Upper lobe of left lung (tissue), 6 donors: ENCODE data around the gene PCDHA7. TPM values are rescaled to one million over a fixed set of nuclear protein-coding genes. Genes with fewer than 3 reads are reported as not detected.

Experiments
- ATAC-seq, 2 donors: fragments of 200-7000 bp; cut with Tn5 transposase; one replicate each; pipeline ENCODE4 v1.9.1; 2022; ENCODE audit warnings: mild to moderate bottlenecking in 2 of 2, moderate library complexity in 2 of 2; ENCODE audit not compliant: low FRiP score in 2 of 2
- DNase-seq, 2 donors: peaks; one replicate each; pipeline ENCODE4 v3.0.0-alpha.2; 2019 to 2020
- H3K27ac ChIP-seq, 4 donors: fragments of 200-600 bp; sonication (generic); one replicate each; pipeline ENCODE4 v1.5.1; 2016 to 2019
- H3K27me3 ChIP-seq, 4 donors: fragments of 200-600 bp; sonication (generic); one replicate each; pipeline ENCODE4 v1.5.1; 2017 to 2019
- H3K36me3 ChIP-seq, 4 donors: fragments of 200-600 bp; sonication (generic); one replicate each; pipeline ENCODE4 v1.5.1; 2016 to 2019
- H3K4me1 ChIP-seq, 4 donors: fragments of 200-600 bp; sonication (generic); one replicate each; pipeline ENCODE4 v1.5.1; 2018 to 2019
- H3K4me3 ChIP-seq, 4 donors: fragments of 200-600 bp; sonication (generic); one replicate each; pipeline ENCODE4 v1.5.1; 2017 to 2019; ENCODE audit warnings: mild to moderate bottlenecking in 2 of 4, moderate library complexity in 1 of 4
- H3K9me3 ChIP-seq, 4 donors: fragments of 200-600 bp; sonication (generic); one replicate each; pipeline ENCODE4 v1.5.1; 2018 to 2019
- EP300 ChIP-seq, 4 donors: sonication (generic); formaldehyde crosslinking; IDR thresholded peaks; one replicate each; pipeline ENCODE4 v1.5.1; 2017; ENCODE audit warnings: antibody characterized with exemption in 4 of 4, control low read depth in 2 of 4
- POLR2A ChIP-seq, 4 donors: fragments of 450-650 bp; IDR thresholded peaks; one replicate each; pipeline ENCODE4 v1.5.1; 2016 to 2017; ENCODE audit warnings: antibody characterized with exemption in 4 of 4, mild to moderate bottlenecking in 2 of 4
- POLR2AphosphoS5 ChIP-seq, 2 donors: sonication (generic); formaldehyde crosslinking; IDR thresholded peaks; one replicate each; pipeline ENCODE4 v1.5.1; 2017; ENCODE audit warnings: antibody characterized with exemption in 2 of 2
- WGBS, 2 donors: methylation state at CpG; one replicate each; pipeline ENCODE4 v1.1.5; 2017 to 2018; 5-methylcytosine and 5-hydroxymethylcytosine counted together
- total RNA-seq, 6 donors: library from RNA; depleted of rRNA in 4 of 6; stranded (reverse); fragments of >200 nt in 4 of 6; gene quantifications; one replicate each; pipeline versions ENCODE4 v1.1.0 to v1.2.1, GENCODE V29; 2016 to 2021
- TF ChIP-seq, protein P1 (sequence below), 6 experiments: fragments of 450-650 bp in 4 of 6; fragments of 200-600 bp in 2 of 6; sonication (generic) in 2 of 6; IDR thresholded peaks; one replicate each; pipeline ENCODE4 v1.5.1; 2016 to 2019; ENCODE audit warnings: antibody characterized with exemption in 6 of 6
- donor health status: DM: no; HTN: no; CAD: no; lungs with moderate emphysema.
- donor health status: DM: no; HTN: yes; CAD: no; lungs with severe emphysema.

Gene PCDHA7
- total RNA-seq, 6 donors from 2014 or later: 0.46 to 3.1 (median 0.57) TPM

DNA sequence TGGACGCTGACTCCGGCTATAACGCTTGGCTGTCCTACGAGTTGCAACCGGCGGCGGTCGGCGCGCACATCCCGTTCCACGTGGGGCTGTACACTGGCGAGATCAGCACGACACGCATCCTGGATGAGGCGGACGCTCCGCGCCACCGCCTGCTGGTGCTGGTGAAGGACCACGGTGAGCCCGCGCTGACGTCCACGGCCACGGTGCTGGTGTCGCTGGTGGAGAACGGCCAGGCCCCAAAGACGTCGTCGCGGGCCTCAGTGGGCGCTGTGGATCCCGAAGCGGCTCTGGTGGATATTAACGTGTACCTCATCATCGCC lies 43.2 kb downstream of the PCDHA7 start:
- H3K9me3 ChIP-seq: peaks cover 0 to 27% (median 21%) of the 10 kb centered on the region in 4 donors
- H3K27me3 ChIP-seq: no peaks in the 10 kb centered on the region
- no peak overlapping the region for H3K27ac ChIP-seq

DNA sequence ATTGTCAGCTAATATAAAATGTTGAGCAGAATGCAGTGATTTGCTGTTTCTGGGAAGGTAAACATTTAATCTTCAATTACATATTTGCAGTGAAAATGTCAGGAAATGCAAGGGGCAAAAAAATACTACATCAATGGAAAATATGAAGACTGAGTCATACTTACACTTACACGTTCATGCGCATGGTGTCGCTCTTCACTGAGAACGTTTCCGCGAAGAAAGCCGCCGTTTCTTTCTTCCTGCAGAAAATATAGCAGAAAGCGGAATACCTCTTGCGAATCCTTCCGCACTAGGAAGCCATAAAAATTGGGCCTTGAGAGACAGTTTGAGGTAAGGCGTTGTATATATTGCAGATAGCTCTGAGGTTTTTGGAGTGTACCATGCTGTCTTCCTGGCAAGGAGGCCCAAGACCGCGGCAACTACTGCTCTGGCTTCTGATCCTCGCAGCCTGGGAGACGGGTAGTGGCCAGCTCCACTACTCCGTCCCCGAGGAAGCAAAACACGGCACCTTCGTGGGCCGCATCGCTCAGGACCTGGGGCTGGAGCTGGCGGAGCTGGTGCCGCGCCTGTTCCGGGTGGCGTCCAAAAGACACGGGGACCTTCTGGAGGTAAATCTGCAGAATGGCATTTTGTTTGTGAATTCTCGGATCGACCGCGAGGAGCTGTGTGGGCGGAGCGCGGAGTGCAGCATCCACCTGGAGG lies 48.0 kb downstream of the PCDHA7 start, which contains the start of gene PCDHA13:
Gene PCDHA13, plus strand, starts transcription at position 236 of the 702 bp plus-strand sequence. Its CDS starts 145 bp downstream, at position 381.
- Histone ChIP-seq H3K27me3 (peaks cover 0 to 4% (median 0%) of the 10 kb centered on the region in 4 donors), H3K36me3 (no peaks in the 10 kb centered on the region), H3K4me3 (peak within 1 kb of the TSS in 3 of 4 donors; percentile 30 to 43 (median 34)), H3K4me1 (no peaks in the 10 kb centered on the region), H3K9me3 (peaks cover 0 to 34% (median 20%) of the 10 kb centered on the region in 4 donors), H3K27ac (no peak within 1 kb of the TSS)
- WGBS, 2 donors: 18 to 19% methylated on average over 16 to 35 of the region's 35 CpGs
- peak in 1 of 2 donors; percentile 59 for ATAC-seq
- TF ChIP-seq POLR2AphosphoS5 (IDR thresholded peaks at IDR 0.05): no peak
- TF ChIP-seq, protein P1, sequence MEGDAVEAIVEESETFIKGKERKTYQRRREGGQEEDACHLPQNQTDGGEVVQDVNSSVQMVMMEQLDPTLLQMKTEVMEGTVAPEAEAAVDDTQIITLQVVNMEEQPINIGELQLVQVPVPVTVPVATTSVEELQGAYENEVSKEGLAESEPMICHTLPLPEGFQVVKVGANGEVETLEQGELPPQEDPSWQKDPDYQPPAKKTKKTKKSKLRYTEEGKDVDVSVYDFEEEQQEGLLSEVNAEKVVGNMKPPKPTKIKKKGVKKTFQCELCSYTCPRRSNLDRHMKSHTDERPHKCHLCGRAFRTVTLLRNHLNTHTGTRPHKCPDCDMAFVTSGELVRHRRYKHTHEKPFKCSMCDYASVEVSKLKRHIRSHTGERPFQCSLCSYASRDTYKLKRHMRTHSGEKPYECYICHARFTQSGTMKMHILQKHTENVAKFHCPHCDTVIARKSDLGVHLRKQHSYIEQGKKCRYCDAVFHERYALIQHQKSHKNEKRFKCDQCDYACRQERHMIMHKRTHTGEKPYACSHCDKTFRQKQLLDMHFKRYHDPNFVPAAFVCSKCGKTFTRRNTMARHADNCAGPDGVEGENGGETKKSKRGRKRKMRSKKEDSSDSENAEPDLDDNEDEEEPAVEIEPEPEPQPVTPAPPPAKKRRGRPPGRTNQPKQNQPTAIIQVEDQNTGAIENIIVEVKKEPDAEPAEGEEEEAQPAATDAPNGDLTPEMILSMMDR (IDR thresholded peaks at IDR 0.05): peak in 5 of 6 experiments; percentile 9 to 54 (median 21)
- peak in 1 of 2 donors; percentile 34 for DNase-seq

More for the DNA sequence above, 43.2 kb downstream of the PCDHA7 start:
- DNase-seq (no peak), ATAC-seq (no peak)
- Histone ChIP-seq H3K4me3 (no peak overlapping the region), H3K36me3 (no peaks in the 10 kb centered on the region), H3K4me1 (no peaks in the 10 kb centered on the region)
- WGBS, 2 donors: 61% methylated on average over 24 of the region's 37 CpGs; no CpG with 5 or more reads in 1 of the 2 donors
- no peak for TF ChIP-seq EP300 (IDR thresholded peaks at IDR 0.05)
- TF ChIP-seq POLR2A (IDR thresholded peaks at IDR 0.05): no peak
- TF ChIP-seq POLR2AphosphoS5 (IDR thresholded peaks at IDR 0.05): no peak
- TF ChIP-seq, protein P1 (IDR thresholded peaks at IDR 0.05): no peak

DNA sequence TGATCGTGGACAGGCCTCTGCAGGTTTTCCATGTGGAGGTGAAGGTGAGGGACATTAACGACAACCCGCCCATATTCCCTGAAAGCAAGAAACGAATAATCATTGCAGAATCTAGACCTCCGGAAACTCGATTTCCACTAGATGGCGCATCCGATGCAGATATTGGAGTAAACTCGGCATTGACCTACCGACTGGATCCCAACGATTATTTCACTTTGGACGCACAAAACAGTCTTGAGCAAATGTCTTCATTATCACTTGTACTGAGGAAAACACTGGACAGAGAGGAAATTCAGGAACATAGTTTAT lies 48.5 kb downstream of the PCDHA7 start:
- Histone ChIP-seq H3K27ac (no peak overlapping the region), H3K9me3 (peaks cover 0 to 29% (median 16%) of the 10 kb centered on the region in 4 donors), H3K36me3 (no peaks in the 10 kb centered on the region), H3K4me3 (peak overlapping the region in 3 of 4 donors; percentile 30 to 43 (median 34)), H3K27me3 (peaks cover 0 to 4% (median 0%) of the 10 kb centered on the region in 4 donors), H3K4me1 (no peaks in the 10 kb centered on the region)
- ATAC-seq (peak in 1 of 2 donors; percentile 42), DNase-seq (no peak)
- TF ChIP-seq, protein P1 (IDR thresholded peaks at IDR 0.05): peak in 2 of 6 experiments; percentile 20 to 23
- no peak for TF ChIP-seq POLR2AphosphoS5 (IDR thresholded peaks at IDR 0.05)
- WGBS, 2 donors: 15 to 32% methylated on average over 12 of the region's 12 CpGs

DNA sequence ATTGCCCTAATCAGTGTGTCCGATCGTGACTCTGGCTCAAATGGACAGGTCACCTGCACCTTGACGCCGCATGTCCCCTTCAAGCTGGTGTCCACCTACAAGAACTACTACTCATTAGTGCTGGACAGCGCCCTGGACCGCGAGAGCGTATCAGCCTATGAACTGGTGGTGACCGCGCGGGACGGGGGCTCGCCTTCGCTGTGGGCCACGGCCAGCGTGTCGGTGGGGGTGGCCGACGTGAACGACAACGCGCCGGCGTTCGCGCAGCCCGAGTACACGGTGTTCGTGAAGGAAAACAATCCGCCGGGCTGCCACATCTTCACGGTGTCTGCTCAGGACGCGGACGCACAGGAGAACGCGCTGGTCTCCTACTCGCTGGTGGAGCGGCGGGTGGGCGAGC lies 49.3 kb downstream of the PCDHA7 start:
- no peak overlapping the region for H3K4me3 ChIP-seq
- H3K4me1 ChIP-seq: no peaks in the 10 kb centered on the region
- peaks cover 0 to 4% (median 0%) of the 10 kb centered on the region in 4 donors for H3K27me3 ChIP-seq
- H3K9me3 ChIP-seq: peaks cover 0 to 28% (median 16%) of the 10 kb centered on the region in 4 donors
- H3K36me3 ChIP-seq: no peaks in the 10 kb centered on the region
- ATAC-seq: no peak
- 41 to 59% methylated on average over 22 to 41 of the region's 41 CpGs for WGBS, 2 donors
- DNase-seq: no peak
- H3K27ac ChIP-seq: no peak overlapping the region
- TF ChIP-seq, protein P1 (IDR thresholded peaks at IDR 0.05): no peak
- TF ChIP-seq POLR2AphosphoS5 (IDR thresholded peaks at IDR 0.05): no peak
- TF ChIP-seq EP300 (IDR thresholded peaks at IDR 0.05): no peak
- no peak for TF ChIP-seq POLR2A (IDR thresholded peaks at IDR 0.05)
